Mesenchymal stem cell (in vitro differentiated cells and primary cell): ENCODE measurements around the gene IGF1R.

Source experiments
- DNase-seq: peaks from one replicate; pipeline ENCODE4 v3.0.0-alpha.2; 2013
- H2AFZ ChIP-seq: one replicate; pipeline ENCODE4 v1.6.1; 2013; ENCODE audit warnings: low read depth, mild to moderate bottlenecking, control low read depth, inconsistent platforms, low read length, moderate library complexity
- H2AK5ac ChIP-seq: 2 replicates; pipeline ENCODE4 v1.6.1; 2013; ENCODE audit warnings: low read length, moderate library complexity, mild to moderate bottlenecking, inconsistent platforms; ENCODE audit not compliant: severe bottlenecking
- H2BK120ac ChIP-seq: one replicate; pipeline ENCODE4 v1.6.1; 2013; ENCODE audit warnings: low read depth, mild to moderate bottlenecking, inconsistent platforms, low read length, moderate library complexity
- H2BK12ac ChIP-seq, 2 experiments: one replicate each; pipeline ENCODE4 v1.6.1; 2013; ENCODE audit warnings: inconsistent platforms in 2 of 2, low read length in 2 of 2, mild to moderate bottlenecking in 2 of 2, moderate library complexity in 2 of 2, control low read depth in 1 of 2
- H2BK15ac ChIP-seq: one replicate; pipeline ENCODE4 v1.6.1; 2013; ENCODE audit warnings: mild to moderate bottlenecking, low read depth, inconsistent platforms; ENCODE audit not compliant: poor library complexity, severe bottlenecking
- H2BK5ac ChIP-seq: 2 replicates; pipeline ENCODE4 v1.6.1; 2013; ENCODE audit warnings: low read depth, mild to moderate bottlenecking, low read length, control low read depth, inconsistent platforms; ENCODE audit not compliant: poor library complexity, severe bottlenecking
- H3K14ac ChIP-seq, 2 experiments: one replicate each; pipeline ENCODE4 v1.6.1; 2013; ENCODE audit warnings: inconsistent platforms in 2 of 2, low read length in 2 of 2, control low read depth in 1 of 2, mild to moderate bottlenecking in 1 of 2, moderate library complexity in 1 of 2
- H3K18ac ChIP-seq, 2 experiments: one replicate each; pipeline ENCODE4 v1.6.1; 2013; ENCODE audit warnings: inconsistent platforms in 2 of 2, low read length in 2 of 2, control low read depth in 1 of 2, low read depth in 1 of 2, mild to moderate bottlenecking in 1 of 2
- H3K23ac ChIP-seq, 2 experiments: one replicate each; pipeline ENCODE4 v1.6.1; 2013; ENCODE audit warnings: inconsistent platforms in 2 of 2, low read length in 2 of 2, mild to moderate bottlenecking in 2 of 2, moderate library complexity in 2 of 2, control low read depth in 1 of 2
- H3K27ac ChIP-seq: 2 replicates; pipeline ENCODE4 v1.5.1; 2013; ENCODE audit warnings: mild to moderate bottlenecking, moderate library complexity, low read length, control low read depth, inconsistent platforms; ENCODE audit not compliant: poor library complexity, severe bottlenecking
- H3K27me3 ChIP-seq, 2 experiments: 2 replicates each; pipeline versions ENCODE4 v1.6.1 to v1.7.0; 2013; ENCODE audit warnings: low read length in 2 of 2, mild to moderate bottlenecking in 2 of 2, moderate library complexity in 2 of 2, control low read depth in 1 of 2, inconsistent platforms in 1 of 2; ENCODE audit not compliant: control insufficient read depth in 1 of 2, insufficient read depth in 1 of 2
- H3K36me3 ChIP-seq, 2 experiments: 2 replicates each; pipeline versions ENCODE4 v1.6.1 to v1.7.0; 2013; ENCODE audit warnings: low read length in 2 of 2, control low read depth in 1 of 2, inconsistent platforms in 1 of 2, low read depth in 1 of 2, mild to moderate bottlenecking in 1 of 2; ENCODE audit not compliant: insufficient read depth in 2 of 2, control insufficient read depth in 1 of 2
- H3K4ac ChIP-seq, 2 experiments: one replicate each; pipeline ENCODE4 v1.6.1; 2013; ENCODE audit warnings: inconsistent platforms in 2 of 2, low read length in 2 of 2, mild to moderate bottlenecking in 2 of 2, moderate library complexity in 2 of 2, control low read depth in 1 of 2, low read depth in 1 of 2
- H3K4me1 ChIP-seq: 2 replicates; pipeline ENCODE4 v1.6.1; 2013; ENCODE audit warnings: low read depth, low read length, control low read depth; ENCODE audit not compliant: control insufficient read depth, insufficient read depth
- H3K4me2 ChIP-seq: 2 replicates; pipeline ENCODE4 v1.6.1; 2013; ENCODE audit warnings: low read length, mild to moderate bottlenecking, inconsistent platforms; ENCODE audit not compliant: poor library complexity, severe bottlenecking
- H3K4me3 ChIP-seq, 2 experiments: 2 replicates each; pipeline versions ENCODE4 v1.5.1 to v1.7.0; 2013; ENCODE audit warnings: low read length in 2 of 2, mild to moderate bottlenecking in 2 of 2, control low read depth in 1 of 2, low read depth in 1 of 2; ENCODE audit not compliant: insufficient read depth in 1 of 2
- H3K79me1 ChIP-seq: replicated peaks from 2 replicates; pipeline ENCODE4 v1.6.1; 2013; ENCODE audit warnings: mild to moderate bottlenecking, control low read depth, low read length, inconsistent platforms; ENCODE audit not compliant: poor library complexity, severe bottlenecking
- H3K9ac ChIP-seq: 2 replicates; pipeline ENCODE4 v1.7.0; 2013; ENCODE audit warnings: mild to moderate bottlenecking, low read length, moderate library complexity
- H3K9me3 ChIP-seq: 2 replicates; pipeline ENCODE4 v1.7.0; 2013; ENCODE audit warnings: mild to moderate bottlenecking, low read length; ENCODE audit not compliant: control insufficient read depth
- H4K8ac ChIP-seq: one replicate; pipeline ENCODE4 v1.6.1; 2013; ENCODE audit warnings: inconsistent platforms, mild to moderate bottlenecking, low read length, moderate library complexity
- H4K91ac ChIP-seq: one replicate; pipeline ENCODE4 v1.6.1; 2013; ENCODE audit warnings: mild to moderate bottlenecking, low read length, inconsistent platforms
- WGBS: methylation state at CpG from one replicate; pipeline ENCODE4 v1.1.7; 2013; ENCODE audit warnings: mixed read lengths; 5-methylcytosine and 5-hydroxymethylcytosine counted together

The IGF1R gene

DNA sequence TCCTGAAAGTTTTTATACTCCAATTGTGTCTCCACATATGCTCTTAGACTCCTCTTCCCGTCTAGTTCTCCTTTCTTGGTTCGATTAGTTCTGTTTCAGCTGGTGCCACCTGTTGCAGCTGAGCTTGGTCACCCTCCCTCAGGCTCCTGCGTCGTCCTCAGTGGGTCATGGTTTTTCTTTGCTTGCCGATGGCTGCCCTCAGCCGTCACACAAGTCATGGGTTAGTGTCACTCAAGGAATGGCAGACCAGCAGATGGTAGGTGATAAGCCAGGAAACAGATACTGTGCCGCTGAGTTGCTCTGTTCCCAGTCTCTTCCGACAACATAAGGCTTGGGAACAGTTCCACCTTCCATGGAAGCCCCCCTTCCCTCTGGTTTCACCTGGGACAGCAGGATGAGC lies 109.9 kb downstream of the IGF1R start:
- Histone ChIP-seq H3K4ac (no peak overlapping the region), H2BK120ac (no peak overlapping the region), H2BK5ac (no peak overlapping the region), H2AFZ (no peak overlapping the region), H2AK5ac (no peak overlapping the region), H3K4me1 (peaks cover 11% of the 10 kb centered on the region), H3K18ac (no peak overlapping the region), H3K9ac (no peak overlapping the region), H3K27me3 (no peaks in the 10 kb centered on the region), H3K23ac (no peak overlapping the region), H2BK12ac (no peak overlapping the region), H3K79me1 (peaks cover 21% of the 10 kb centered on the region), H2BK15ac (no peak overlapping the region), H3K36me3 (no peaks in the 10 kb centered on the region), H4K8ac (no peak overlapping the region), H4K91ac (no peak overlapping the region), H3K4me2 (no peak overlapping the region), H3K14ac (no peak overlapping the region), H3K4me3 (no peak overlapping the region), H3K9me3 (no peaks in the 10 kb centered on the region), H3K27ac (no peak overlapping the region)
- no peak for DNase-seq
- WGBS, result 79% methylated on average over 8 of the region's 8 CpGs

DNA sequence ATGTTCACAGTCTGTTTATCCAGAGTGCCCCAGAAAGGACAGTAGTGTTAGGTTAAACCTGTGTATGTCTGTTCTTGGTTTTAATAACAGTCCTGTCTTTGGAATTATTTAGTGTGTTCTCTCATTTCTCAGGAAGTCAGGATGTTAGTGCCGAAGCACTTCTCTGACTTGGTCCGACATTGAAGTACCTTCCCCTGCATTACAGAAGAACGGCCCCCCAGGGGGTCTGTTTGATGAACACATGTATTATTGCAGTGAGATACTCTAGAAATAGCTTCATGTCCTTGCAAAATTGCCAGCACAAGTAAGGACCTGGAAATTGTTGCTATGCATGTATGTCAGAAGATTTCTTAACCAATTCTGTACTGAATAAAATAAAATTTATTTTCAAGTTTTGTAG lies 110.9 kb downstream of the IGF1R start:
- Histone ChIP-seq H2AK5ac (no peak overlapping the region), H3K9me3 (no peaks in the 10 kb centered on the region), H2BK15ac (no peak overlapping the region), H4K91ac (no peak overlapping the region), H3K27ac (no peak overlapping the region), H3K18ac (no peak overlapping the region), H3K4me1 (peaks cover 12% of the 10 kb centered on the region), H4K8ac (no peak overlapping the region), H2BK5ac (no peak overlapping the region), H3K4me3 (no peak overlapping the region), H2BK120ac (no peak overlapping the region), H3K4ac (no peak overlapping the region), H3K4me2 (no peak overlapping the region), H3K14ac (no peak overlapping the region), H2AFZ (no peak overlapping the region), H3K79me1 (peaks cover 26% of the 10 kb centered on the region), H3K9ac (no peak overlapping the region), H3K23ac (no peak overlapping the region), H3K36me3 (no peaks in the 10 kb centered on the region), H2BK12ac (no peak overlapping the region), H3K27me3 (no peaks in the 10 kb centered on the region)
- WGBS, result 83% methylated on average over 3 of the region's 3 CpGs
- no peak for DNase-seq

DNA sequence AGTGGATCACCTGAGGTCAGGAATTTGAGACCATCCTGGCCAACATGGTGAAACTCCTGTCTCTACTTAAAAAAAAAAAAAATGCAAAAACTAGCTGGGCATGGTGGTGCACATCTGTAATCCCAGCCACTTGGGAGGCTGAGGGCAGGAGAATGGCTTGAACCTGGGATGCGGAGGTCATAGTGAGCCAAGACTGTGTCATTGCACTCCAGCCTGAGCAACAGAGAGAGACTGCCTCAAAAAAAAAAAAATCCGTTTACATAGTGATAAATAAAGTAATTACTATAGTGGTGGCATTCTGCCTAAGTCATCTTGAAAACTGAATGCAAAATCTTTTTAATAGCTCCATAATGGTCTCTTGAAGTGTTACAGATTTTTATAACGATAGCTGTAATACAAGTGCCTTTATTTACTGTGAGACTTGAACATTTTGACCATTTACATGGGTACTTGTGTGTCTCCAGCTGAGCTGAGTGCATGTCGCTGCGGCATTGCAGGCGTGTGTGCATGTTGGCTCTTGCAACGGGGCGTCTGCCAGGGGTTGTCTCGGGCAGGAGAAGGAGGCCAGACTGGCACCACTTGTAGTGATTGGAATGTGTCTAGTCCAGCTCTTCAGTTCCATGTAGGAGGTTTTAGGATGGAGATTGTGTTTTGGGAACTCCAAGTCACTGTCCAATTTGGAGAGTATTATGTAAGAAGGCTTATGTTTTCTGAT lies 111.9 kb downstream of the IGF1R start:
- no peak overlapping the region for H3K9ac ChIP-seq
- peaks cover 10% of the 10 kb centered on the region for H3K4me1 ChIP-seq
- no peak overlapping the region for H2BK120ac ChIP-seq
- H3K18ac ChIP-seq, result no peak overlapping the region
- H4K91ac ChIP-seq, result no peak overlapping the region
- H2AFZ ChIP-seq, result no peak overlapping the region
- H3K27ac ChIP-seq, result no peak overlapping the region
- no peak for DNase-seq
- H3K14ac ChIP-seq, result no peak overlapping the region
- H3K27me3 ChIP-seq, result no peaks in the 10 kb centered on the region
- H2AK5ac ChIP-seq, result no peak overlapping the region
- no peak overlapping the region for H3K23ac ChIP-seq
- no peak overlapping the region for H3K4ac ChIP-seq
- peaks cover 26% of the 10 kb centered on the region for H3K79me1 ChIP-seq
- H2BK5ac ChIP-seq, result no peak overlapping the region
- H3K9me3 ChIP-seq, result no peaks in the 10 kb centered on the region
- no peak overlapping the region for H4K8ac ChIP-seq
- H3K4me2 ChIP-seq, result no peak overlapping the region
- no peak overlapping the region for H2BK12ac ChIP-seq
- H3K4me3 ChIP-seq, result no peak overlapping the region
- H2BK15ac ChIP-seq, result no peak overlapping the region
- WGBS, result 96% methylated on average over 8 of the region's 9 CpGs
- H3K36me3 ChIP-seq, result no peaks in the 10 kb centered on the region

DNA sequence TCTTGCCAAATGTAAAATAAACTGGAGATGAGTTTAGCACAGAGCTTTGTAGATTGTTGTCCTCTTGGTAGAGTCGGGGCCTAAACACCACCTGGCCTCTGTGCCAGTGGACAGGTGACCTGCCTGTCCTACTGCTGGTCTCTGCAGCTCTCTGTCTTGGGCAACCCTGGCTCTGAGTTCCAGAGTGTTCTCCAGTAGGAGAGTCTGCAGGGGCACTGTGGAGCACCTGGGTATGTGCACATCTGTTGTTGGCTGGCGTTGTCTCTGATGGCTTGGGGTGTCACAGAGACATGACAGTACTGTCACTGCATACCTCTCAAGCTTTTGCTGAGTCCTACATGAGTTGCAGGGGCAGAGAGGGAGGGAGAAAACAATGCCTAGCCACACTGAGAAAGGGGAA lies 112.6 kb downstream of the IGF1R start:
- Histone ChIP-seq H2AK5ac (no peak overlapping the region), H3K4me1 (peaks cover 11% of the 10 kb centered on the region), H3K27me3 (no peaks in the 10 kb centered on the region), H2BK120ac (no peak overlapping the region), H3K79me1 (peaks cover 29% of the 10 kb centered on the region), H3K4me3 (no peak overlapping the region), H2BK12ac (no peak overlapping the region), H3K4ac (no peak overlapping the region), H3K36me3 (peaks cover 0 to 2% of the 10 kb centered on the region in 2 experiments), H3K14ac (no peak overlapping the region), H3K9me3 (no peaks in the 10 kb centered on the region), H3K4me2 (no peak overlapping the region), H4K8ac (no peak overlapping the region), H2BK15ac (no peak overlapping the region), H2BK5ac (no peak overlapping the region), H3K23ac (no peak overlapping the region), H3K27ac (no peak overlapping the region), H3K18ac (no peak overlapping the region), H2AFZ (no peak overlapping the region), H4K91ac (no peak overlapping the region), H3K9ac (no peak overlapping the region)
- 98% methylated on average over 2 of the region's 2 CpGs for WGBS
- no peak for DNase-seq
